Measurements from ENCODE around the gene VPS4B.

The VPS4B gene

GRCh38 chr18:63356272-63356896 is 65.9 kb downstream of the VPS4B start:
- TF ChIP-seq, protein P1, sequence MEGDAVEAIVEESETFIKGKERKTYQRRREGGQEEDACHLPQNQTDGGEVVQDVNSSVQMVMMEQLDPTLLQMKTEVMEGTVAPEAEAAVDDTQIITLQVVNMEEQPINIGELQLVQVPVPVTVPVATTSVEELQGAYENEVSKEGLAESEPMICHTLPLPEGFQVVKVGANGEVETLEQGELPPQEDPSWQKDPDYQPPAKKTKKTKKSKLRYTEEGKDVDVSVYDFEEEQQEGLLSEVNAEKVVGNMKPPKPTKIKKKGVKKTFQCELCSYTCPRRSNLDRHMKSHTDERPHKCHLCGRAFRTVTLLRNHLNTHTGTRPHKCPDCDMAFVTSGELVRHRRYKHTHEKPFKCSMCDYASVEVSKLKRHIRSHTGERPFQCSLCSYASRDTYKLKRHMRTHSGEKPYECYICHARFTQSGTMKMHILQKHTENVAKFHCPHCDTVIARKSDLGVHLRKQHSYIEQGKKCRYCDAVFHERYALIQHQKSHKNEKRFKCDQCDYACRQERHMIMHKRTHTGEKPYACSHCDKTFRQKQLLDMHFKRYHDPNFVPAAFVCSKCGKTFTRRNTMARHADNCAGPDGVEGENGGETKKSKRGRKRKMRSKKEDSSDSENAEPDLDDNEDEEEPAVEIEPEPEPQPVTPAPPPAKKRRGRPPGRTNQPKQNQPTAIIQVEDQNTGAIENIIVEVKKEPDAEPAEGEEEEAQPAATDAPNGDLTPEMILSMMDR (IDR thresholded peaks at IDR 0.05; ENCODE audit: extremely low read depth, missing control alignments) = no peak
- no peak for DNase-seq (ENCODE audit: low spot score)

DNA sequence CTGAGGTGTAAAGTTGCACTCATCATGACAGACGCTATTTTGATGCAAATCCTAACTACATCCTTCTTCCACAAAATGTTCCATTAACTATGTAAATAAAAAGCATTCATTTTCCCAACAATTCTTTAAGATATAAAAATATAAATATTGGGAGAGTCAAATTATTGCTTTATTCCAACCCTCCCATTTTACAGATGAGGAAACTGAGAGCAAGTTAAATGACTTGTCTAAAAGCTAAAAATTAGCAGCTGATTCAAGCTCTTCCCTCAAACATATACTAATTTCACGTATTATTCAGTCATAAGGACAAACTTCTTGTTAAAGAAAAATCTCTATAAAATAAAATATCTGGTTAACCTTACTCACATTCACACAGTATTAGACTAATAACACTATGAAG is 72.0 kb downstream of the VPS4B start:
- no peak for DNase-seq (ENCODE audit: low spot score)
- TF ChIP-seq, protein P1 (IDR thresholded peaks at IDR 0.05; ENCODE audit: extremely low read depth, missing control alignments) = no peak

DNA sequence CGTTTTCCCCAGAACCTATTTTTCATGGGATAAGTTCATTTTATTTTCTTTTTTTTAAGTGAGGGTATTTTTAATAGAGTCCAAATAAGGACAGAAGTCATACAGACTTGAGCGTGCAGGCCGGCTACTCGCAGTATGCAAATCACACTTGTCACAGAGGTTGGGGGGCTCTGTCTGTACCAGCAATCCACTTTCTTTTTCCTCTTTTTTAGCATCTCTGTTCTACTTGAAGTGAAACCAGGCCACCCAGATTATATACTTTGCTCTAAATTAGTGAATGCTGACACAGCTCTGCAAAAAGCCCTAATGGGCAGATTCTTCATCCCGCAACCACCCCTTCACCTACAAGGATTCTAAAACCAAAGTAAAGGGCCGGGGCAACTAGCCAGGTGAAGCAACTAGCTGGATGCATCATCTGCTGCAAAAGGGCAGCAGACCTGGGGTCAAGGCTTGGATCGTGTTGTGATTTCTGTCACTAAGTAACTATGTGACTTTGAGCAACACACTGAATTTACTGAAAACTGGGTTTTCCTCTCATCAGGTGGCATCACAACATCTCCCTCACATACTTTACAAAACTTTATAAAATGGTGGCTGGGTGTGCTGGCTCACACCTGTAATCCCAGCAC is 73.7 kb downstream of the VPS4B start:
- DNase-seq (ENCODE audit: low spot score) = no peak
- TF ChIP-seq, protein P1 (IDR thresholded peaks at IDR 0.05; ENCODE audit: extremely low read depth, missing control alignments) = no peak

DNA sequence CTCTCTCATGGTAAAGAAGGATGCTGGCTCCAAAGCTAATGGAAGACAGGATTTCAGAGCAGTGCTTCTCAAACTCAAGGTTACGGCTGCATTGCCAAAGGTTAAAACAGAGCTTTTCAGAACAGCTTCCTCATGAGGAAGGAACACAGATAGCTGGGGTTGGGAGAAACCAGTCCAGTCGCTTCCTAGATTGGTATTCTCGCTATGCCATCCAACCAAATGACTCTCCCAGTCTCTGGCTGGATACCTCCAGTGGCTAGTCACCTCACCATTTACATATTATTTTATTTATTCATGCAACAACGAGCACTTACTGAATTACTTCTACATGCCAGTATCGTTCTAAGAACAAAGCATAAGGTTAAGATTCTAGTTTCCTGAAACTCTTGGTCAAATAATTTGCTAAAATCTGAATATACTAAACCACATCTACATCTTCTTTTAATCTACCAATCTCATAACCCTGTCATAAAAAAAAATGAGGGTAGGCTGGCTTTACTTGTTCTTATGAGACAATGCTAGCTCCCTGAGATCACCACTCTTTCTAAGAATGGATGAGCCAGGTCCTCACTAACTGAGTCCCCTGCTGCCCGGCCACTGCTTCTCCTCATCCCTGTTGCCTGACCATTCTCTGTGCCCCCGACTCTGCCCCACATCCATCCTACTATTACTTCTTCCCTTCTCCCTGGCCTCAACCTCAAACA is 75.6 kb downstream of the VPS4B start:
- no peak for DNase-seq (ENCODE audit: low spot score)
- TF ChIP-seq, protein P1 (IDR thresholded peaks at IDR 0.05; ENCODE audit: extremely low read depth, missing control alignments) = no peak

- TF ChIP-seq, protein P1 (IDR thresholded peaks at IDR 0.05; ENCODE audit: extremely low read depth, missing control alignments) = no peak
- DNase-seq (ENCODE audit: low spot score) = no peak
Measured at GRCh38 chr18:63346031-63346430, 76.2 kb downstream of the VPS4B start.

DNA sequence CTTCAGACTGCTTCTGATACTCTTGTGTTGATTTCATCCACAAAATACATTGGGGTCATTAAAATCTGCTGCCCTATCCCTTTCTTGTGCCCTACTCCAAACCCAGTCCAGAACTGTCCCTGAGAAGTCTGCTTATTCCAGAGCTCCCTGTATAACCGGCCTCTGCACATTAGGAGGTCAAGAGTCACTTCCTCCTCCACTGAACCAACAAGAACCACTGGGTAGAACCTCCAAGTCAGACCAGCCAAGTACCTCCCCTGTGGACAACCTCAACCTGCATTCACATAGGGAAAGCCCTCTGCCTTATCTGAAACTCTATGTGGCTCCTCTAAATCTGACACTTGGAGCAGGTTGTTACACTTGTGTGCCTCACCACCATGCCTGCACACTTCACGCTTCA is 77.4 kb downstream of the VPS4B start:
- TF ChIP-seq, protein P1 (IDR thresholded peaks at IDR 0.05; ENCODE audit: extremely low read depth, missing control alignments) = no peak

GRCh38 chr18:63344263-63344662 is 78.0 kb downstream of the VPS4B start:
- DNase-seq (ENCODE audit: low spot score) = no peak
- TF ChIP-seq, protein P1 (IDR thresholded peaks at IDR 0.05; ENCODE audit: extremely low read depth, missing control alignments) = no peak

More for the DNA sequence above, 77.4 kb downstream of the VPS4B start:
- no peak for DNase-seq (ENCODE audit: low spot score)

All from GM20000 (cell line).